ENCODE measurements around the gene KAT7.

GRCh38 chr17:49829026-49829425 is 40.5 kb downstream of the KAT7 start:
- TF ChIP-seq CTCF (IDR thresholded peaks at IDR 0.05) (no peak), POLR2A (IDR thresholded peaks at IDR 0.05) (no peak)

Data from heart left ventricle (tissue), 13 donors.